Activated naive CD4-positive, alpha-beta T cell treated with anti-CD3 and anti-CD28 coated beads for 36 hours (primary cell): ENCODE measurements around the gene ACTA1. TPM values are rescaled to one million over a fixed set of nuclear protein-coding genes. Genes with fewer than 3 reads are reported as not detected.

Experiments
- CTCF ChIA-PET: fragments of 350-600 bp; sonication (Branson Sonifier 250); formaldehyde crosslinking; loops from one replicate; lab custom pipeline; 2021; ENCODE audit warnings: antibody characterized with exemption; lab: Charles Lee
- DNase-seq: peaks from one replicate; pipeline ENCODE4 v3.0.0-alpha.2; 2020
- H3K27ac Mint-ChIP-seq: one replicate; pipeline ENCODE4 v1.8.0; 2021; ENCODE audit warnings: mild to moderate bottlenecking, mixed read lengths
- H3K27me3 Mint-ChIP-seq: one replicate; pipeline ENCODE4 v1.8.0; 2021; ENCODE audit warnings: low read depth, mixed read lengths
- H3K36me3 Mint-ChIP-seq: one replicate; pipeline ENCODE4 v1.8.0; 2021; ENCODE audit warnings: low read depth, mixed read lengths
- H3K4me1 Mint-ChIP-seq: one replicate; pipeline ENCODE4 v1.8.0; 2021; ENCODE audit warnings: low read depth, mixed read lengths
- H3K4me3 Mint-ChIP-seq: one replicate; pipeline ENCODE4 v1.8.0; 2021; ENCODE audit warnings: mild to moderate bottlenecking, moderate library complexity, mixed read lengths
- H3K9me3 Mint-ChIP-seq: one replicate; pipeline ENCODE4 v1.8.0; 2021; ENCODE audit warnings: mixed read lengths
- intact Hi-C: fragments of 100-400 bp; cut with micrococcal nuclease; formaldehyde crosslinking; loops from one replicate; pipeline ENCODE4 v1.15.1; 2023
- total RNA-seq, 2 experiments: library from RNA; stranded (reverse); gene quantifications; one replicate each; pipeline ENCODE4 v1.2.3, GENCODE V29; 2021

The ACTA1 gene
- total RNA-seq, 2 experiments from 2014 or later, result not detected

DNA sequence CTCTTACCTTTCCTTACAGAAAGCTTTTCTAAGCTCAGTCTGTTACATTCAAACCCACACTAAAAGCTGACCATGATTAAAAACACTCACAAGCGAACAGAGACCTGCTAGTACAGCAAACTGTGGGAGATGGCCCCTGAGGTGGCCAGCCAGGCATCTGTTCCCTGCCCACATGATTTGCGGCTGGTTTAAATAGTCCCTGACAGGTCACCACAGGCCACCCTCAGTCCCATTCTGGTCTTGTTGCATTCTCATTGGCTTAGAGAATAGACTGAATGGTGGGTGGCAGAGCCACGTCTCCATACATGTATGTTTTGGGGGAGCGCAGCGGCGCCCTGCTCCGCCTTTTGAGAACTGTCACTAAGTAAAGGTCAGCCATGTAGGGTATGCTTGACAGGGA is 2.3 kb upstream of the ACTA1 start:
- peaks cover 34% of the 10 kb centered on the region for H3K4me1 Mint-ChIP-seq

DNA sequence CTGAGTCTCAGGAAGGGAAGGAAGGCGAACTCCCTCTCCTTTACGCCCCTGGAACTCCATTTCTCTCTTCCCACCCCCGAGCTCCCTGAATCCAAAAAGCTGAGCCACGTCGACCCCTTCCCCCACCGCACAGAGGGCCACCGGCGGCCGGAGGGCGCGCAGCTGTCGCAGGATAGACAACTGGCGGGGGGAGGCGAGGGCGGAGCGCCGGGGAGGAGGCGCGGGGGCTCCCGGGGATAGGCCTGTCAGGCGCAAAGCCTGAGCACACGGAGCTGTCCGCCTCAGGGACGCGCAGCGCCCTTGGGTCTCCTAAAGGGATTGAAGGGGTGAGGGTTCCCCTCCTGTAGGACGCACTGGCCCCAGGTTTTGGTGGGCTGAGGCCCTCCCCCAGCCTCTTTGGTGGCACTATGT is 752 bp upstream of the ACTA1 start:
- no peak for DNase-seq
- Mint-ChIP-seq H3K27me3 (peaks cover 66% of the 10 kb centered on the region), H3K4me3 (no peak overlapping the region), H3K36me3 (peaks cover 4% of the 10 kb centered on the region), H3K4me1 (peaks cover 27% of the 10 kb centered on the region), H3K27ac (no peak overlapping the region), H3K9me3 (no peaks in the 10 kb centered on the region)
- intact Hi-C loops, result no loop called here
- CTCF ChIA-PET, result no interaction called here

More for the DNA sequence above, 2.3 kb upstream of the ACTA1 start:
- CTCF ChIA-PET, result no interaction called here
- H3K27me3 Mint-ChIP-seq, result peaks cover 52% of the 10 kb centered on the region
- no peaks in the 10 kb centered on the region for H3K9me3 Mint-ChIP-seq
- no peak overlapping the region for H3K4me3 Mint-ChIP-seq
- peaks cover 15% of the 10 kb centered on the region for H3K36me3 Mint-ChIP-seq
- intact Hi-C loops, result no loop called here
- no peak overlapping the region for H3K27ac Mint-ChIP-seq
- DNase-seq, result no peak

DNA sequence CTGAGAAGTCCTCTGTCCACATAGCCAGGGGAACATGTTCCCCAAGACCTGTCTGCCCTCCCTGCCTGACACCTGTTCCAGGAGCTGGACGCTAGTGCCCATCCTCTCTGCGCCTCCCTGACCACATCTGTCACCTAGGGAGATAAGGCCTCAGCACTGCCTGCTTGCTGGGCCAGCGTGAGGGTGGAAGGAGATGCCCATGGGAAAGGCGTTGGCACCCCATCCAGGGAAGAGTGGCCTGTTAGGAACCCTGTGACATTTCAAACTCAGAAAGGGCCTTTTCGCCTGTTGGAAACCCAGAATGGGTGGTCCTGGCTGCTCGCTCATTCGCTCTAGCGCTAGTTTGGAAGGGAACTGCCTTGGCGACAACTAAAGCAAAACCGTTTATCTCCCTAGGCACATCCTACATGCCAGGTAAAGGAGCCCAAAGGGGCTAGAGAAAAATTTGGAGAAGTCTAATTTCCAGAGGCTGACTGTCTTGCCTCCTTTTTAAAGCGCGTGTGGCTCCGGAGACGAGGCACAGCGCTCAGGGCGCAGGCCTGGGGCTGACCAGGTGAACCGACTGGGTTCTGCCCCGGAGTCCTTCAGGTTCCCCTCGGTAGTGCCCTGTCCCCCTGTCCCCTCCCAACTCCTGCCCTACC is 410 bp downstream of the ACTA1 start:
- CTCF ChIA-PET, result no interaction called here
- H3K27me3 Mint-ChIP-seq, result peaks cover 66% of the 10 kb centered on the region
- intact Hi-C loops, result no loop called here
- DNase-seq, result no peak
- no peak overlapping the region for H3K27ac Mint-ChIP-seq
- peaks cover 24% of the 10 kb centered on the region for H3K4me1 Mint-ChIP-seq
- H3K4me3 Mint-ChIP-seq, result no peak overlapping the region
- no peaks in the 10 kb centered on the region for H3K9me3 Mint-ChIP-seq
- H3K36me3 Mint-ChIP-seq, result no peaks in the 10 kb centered on the region

GRCh38 chr1:229432905-229433304 is 989 bp downstream of the ACTA1 start:
- Mint-ChIP-seq H3K4me1 (peaks cover 24% of the 10 kb centered on the region), H3K9me3 (no peaks in the 10 kb centered on the region), H3K4me3 (no peak overlapping the region), H3K27me3 (peaks cover 70% of the 10 kb centered on the region), H3K27ac (no peak overlapping the region), H3K36me3 (no peaks in the 10 kb centered on the region)
- intact Hi-C loops, result no loop called here
- CTCF ChIA-PET, result no interaction called here
- DNase-seq, result no peak

GRCh38 chr1:229432116-229432461 is 1.8 kb downstream of the ACTA1 start:
- DNase-seq, result no peak
- CTCF ChIA-PET, result no interaction called here
- Mint-ChIP-seq H3K36me3 (no peaks in the 10 kb centered on the region), H3K27ac (no peak overlapping the region), H3K27me3 (peaks cover 76% of the 10 kb centered on the region), H3K9me3 (no peaks in the 10 kb centered on the region), H3K4me1 (peaks cover 24% of the 10 kb centered on the region), H3K4me3 (no peak overlapping the region)
- intact Hi-C loops, result no loop called here

- Mint-ChIP-seq H3K27ac (no peak overlapping the region), H3K36me3 (no peaks in the 10 kb centered on the region), H3K4me3 (peak overlapping the region; percentile 59), H3K4me1 (peaks cover 24% of the 10 kb centered on the region), H3K9me3 (no peaks in the 10 kb centered on the region), H3K27me3 (peaks cover 76% of the 10 kb centered on the region)
- intact Hi-C loops, result no loop called here
- CTCF ChIA-PET, result interaction anchor here (1.0 to 1.7 kb wide), 2 partner anchors 9 to 175 kb away, joined by 3 to 5 read pairs; no protein-coding TSS in a partner anchor
- DNase-seq, result no peak
Measured at GRCh38 chr1:229431284-229432115, 2.4 kb downstream of the ACTA1 start.

GRCh38 chr1:229430761-229431283 is 3.1 kb downstream of the ACTA1 start:
- intact Hi-C loops, result no loop called here
- Mint-ChIP-seq H3K9me3 (no peaks in the 10 kb centered on the region), H3K27me3 (peaks cover 71% of the 10 kb centered on the region), H3K36me3 (no peaks in the 10 kb centered on the region), H3K4me3 (peak overlapping the region; percentile 59), H3K27ac (no peak overlapping the region), H3K4me1 (peaks cover 24% of the 10 kb centered on the region)
- peak; percentile 67 for DNase-seq
- CTCF ChIA-PET, result interaction anchor here (1.0 to 2.3 kb wide), 3 partner anchors 10 to 174 kb away, joined by 3 to 8 read pairs (median 5); no protein-coding TSS in a partner anchor

DNA sequence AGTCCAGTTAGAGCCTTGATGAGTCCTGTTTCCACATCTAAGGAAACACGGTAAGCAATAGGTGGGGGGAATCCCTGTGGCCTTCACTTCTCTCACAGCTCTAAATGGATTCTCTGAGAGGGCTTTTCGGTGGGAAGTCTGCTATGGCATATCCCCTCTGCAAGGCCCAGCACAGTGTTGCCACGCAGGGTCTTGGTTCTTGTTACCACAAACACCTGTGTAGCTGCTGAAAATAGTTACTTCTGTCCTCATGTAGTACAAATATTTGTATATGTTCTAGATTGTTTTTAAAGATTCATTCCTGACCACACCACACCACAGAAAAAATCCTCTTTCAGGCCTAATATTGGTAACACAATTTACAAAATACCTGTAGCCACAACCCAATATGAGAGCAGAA is 5.6 kb downstream of the ACTA1 start:
- intact Hi-C loops, result no loop called here
- Mint-ChIP-seq H3K9me3 (peaks cover 2% of the 10 kb centered on the region), H3K27me3 (peaks cover 66% of the 10 kb centered on the region), H3K36me3 (peaks cover 3% of the 10 kb centered on the region), H3K4me3 (no peak overlapping the region), H3K27ac (no peak overlapping the region), H3K4me1 (peaks cover 19% of the 10 kb centered on the region)
- DNase-seq, result no peak
- CTCF ChIA-PET, result no interaction called here

- H3K4me3 Mint-ChIP-seq, result no peak overlapping the region
- H3K27me3 Mint-ChIP-seq, result peaks cover 66% of the 10 kb centered on the region
- intact Hi-C loops, result no loop called here
- peaks cover 17% of the 10 kb centered on the region for H3K4me1 Mint-ChIP-seq
- H3K36me3 Mint-ChIP-seq, result peaks cover 3% of the 10 kb centered on the region
- no peak overlapping the region for H3K27ac Mint-ChIP-seq
- CTCF ChIA-PET, result no interaction called here
- peaks cover 6% of the 10 kb centered on the region for H3K9me3 Mint-ChIP-seq
- no peak for DNase-seq
Measured at GRCh38 chr1:229427572-229427971, 6.3 kb downstream of the ACTA1 start.

GRCh38 chr1:229425564-229426159 is 8.2 kb downstream of the ACTA1 start:
- H3K27me3 Mint-ChIP-seq, result peaks cover 51% of the 10 kb centered on the region
- intact Hi-C loops, result no loop called here
- no peak for DNase-seq
- CTCF ChIA-PET, result no interaction called here
- H3K4me3 Mint-ChIP-seq, result no peak overlapping the region
- H3K36me3 Mint-ChIP-seq, result peaks cover 3% of the 10 kb centered on the region
- H3K9me3 Mint-ChIP-seq, result peaks cover 6% of the 10 kb centered on the region
- no peaks in the 10 kb centered on the region for H3K4me1 Mint-ChIP-seq
- H3K27ac Mint-ChIP-seq, result no peak overlapping the region

- Mint-ChIP-seq H3K27ac (no peak overlapping the region), H3K9me3 (peaks cover 6% of the 10 kb centered on the region), H3K4me1 (no peaks in the 10 kb centered on the region), H3K36me3 (peaks cover 3% of the 10 kb centered on the region), H3K27me3 (peaks cover 24% of the 10 kb centered on the region), H3K4me3 (no peak overlapping the region)
- no peak for DNase-seq
- CTCF ChIA-PET, result interaction anchor here (0.9 to 1.3 kb wide), 4 partner anchors 12 to 64 kb away, joined by 3 read pairs; no protein-coding TSS in a partner anchor
- intact Hi-C loops, result no loop called here
Measured at GRCh38 chr1:229420765-229421164, 13.1 kb downstream of the ACTA1 start.

DNA sequence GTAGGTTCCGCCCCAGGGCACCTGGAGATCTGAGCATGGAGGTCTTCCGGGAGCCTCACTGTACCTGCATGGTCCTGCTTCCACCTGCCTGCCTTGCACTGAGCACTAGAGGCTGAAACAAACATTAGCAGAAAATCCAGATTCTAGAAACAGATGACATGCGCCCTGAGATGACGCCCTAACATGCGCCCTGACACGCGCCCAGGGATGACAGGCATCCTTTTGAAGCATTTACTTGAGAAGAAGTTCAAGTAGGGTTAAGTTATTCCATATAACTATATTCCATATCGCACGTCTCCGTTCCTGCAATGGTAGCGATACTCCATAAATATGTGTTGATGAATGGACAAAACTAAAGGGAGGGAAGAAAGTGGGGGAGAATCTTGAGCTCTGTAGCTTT is 13.7 kb downstream of the ACTA1 start:
- H3K27ac Mint-ChIP-seq, result no peak overlapping the region
- no peak overlapping the region for H3K4me3 Mint-ChIP-seq
- CTCF ChIA-PET, result interaction anchor here (0.9 to 1.3 kb wide), 4 partner anchors 11 to 65 kb away, joined by 3 read pairs; no protein-coding TSS in a partner anchor

More for the DNA sequence above, 13.7 kb downstream of the ACTA1 start:
- H3K9me3 Mint-ChIP-seq, result peaks cover 6% of the 10 kb centered on the region
- intact Hi-C loops, result no loop called here
- DNase-seq, result no peak
- H3K27me3 Mint-ChIP-seq, result peaks cover 20% of the 10 kb centered on the region
- H3K36me3 Mint-ChIP-seq, result peaks cover 3% of the 10 kb centered on the region
- no peaks in the 10 kb centered on the region for H3K4me1 Mint-ChIP-seq
